NCI-H2227 treated with DMSO at 0.1 percent for 48 hours (cell line): ENCODE results near the gene RAD51.
A peak's percentile ranks its signal among the peaks of the same experiment; 100 is the strongest.
"Not testable (repeated sequence)": the region's sequence is repeated elsewhere in the genome, so short reads cannot be mapped to it uniquely, and the experiment has no call there.

Experiments
- DNase-seq: peaks from one replicate; lab custom pipeline; 2025; lab: John Stamatoyannopoulos, UW

Gene RAD51

GRCh38 chr15:40694688-40695468 lies at the start of gene RAD51:
TSS of gene RAD51 (plus strand) at chr15:40695174. CDS start at chr15:40698759, 3,585 bp downstream.
- DNase-seq: peak; percentile 80

GRCh38 chr15:40647523-40647922 lies 47.5 kb upstream of the RAD51 start:
- no peak for DNase-seq

GRCh38 chr15:40650479-40650878 lies 44.5 kb upstream of the RAD51 start:
- no peak for DNase-seq

GRCh38 chr15:40660686-40661085 lies 34.3 kb upstream of the RAD51 start:
- DNase-seq: no peak

GRCh38 chr15:40664909-40665308 lies 30.1 kb upstream of the RAD51 start:
- no peak for DNase-seq

- not testable (repeated sequence) for DNase-seq
These were observed 18.7 kb upstream of the RAD51 start for GRCh38 chr15:40676290-40676689.

- DNase-seq: not testable (repeated sequence)
These were observed 18.1 kb upstream of the RAD51 start for GRCh38 chr15:40676906-40677305.

GRCh38 chr15:40680151-40680550 lies 14.8 kb upstream of the RAD51 start:
- DNase-seq: no peak

GRCh38 chr15:40680959-40681358 lies 14.0 kb upstream of the RAD51 start:
- not testable (repeated sequence) for DNase-seq

GRCh38 chr15:40684381-40684780 lies 10.6 kb upstream of the RAD51 start:
- DNase-seq: no peak

- DNase-seq: no peak
These were observed 9.6 kb upstream of the RAD51 start for GRCh38 chr15:40685376-40685775.

GRCh38 chr15:40688932-40689799 lies 5.8 kb upstream of the RAD51 start:
- DNase-seq: no peak

- DNase-seq: no peak
These were observed 3.2 kb upstream of the RAD51 start for GRCh38 chr15:40691737-40692136.

GRCh38 chr15:40693904-40694687 lies 878 bp upstream of the RAD51 start:
- no peak for DNase-seq

GRCh38 chr15:40695469-40695890 lies 506 bp downstream of the RAD51 start:
- no peak for DNase-seq

GRCh38 chr15:40696228-40696627 lies 1.3 kb downstream of the RAD51 start:
- DNase-seq: no peak

GRCh38 chr15:40697916-40698315 lies 2.9 kb downstream of the RAD51 start:
- DNase-seq: no peak

GRCh38 chr15:40702077-40702476 lies 7.1 kb downstream of the RAD51 start:
- no peak for DNase-seq

- DNase-seq: no peak
These were observed 11.1 kb downstream of the RAD51 start for GRCh38 chr15:40706121-40706520.

- DNase-seq: no peak
These were observed 19.2 kb downstream of the RAD51 start for GRCh38 chr15:40714144-40714543.

- no peak for DNase-seq
These were observed 21.2 kb downstream of the RAD51 start for GRCh38 chr15:40716165-40716564.

- DNase-seq: no peak
These were observed 26.7 kb downstream of the RAD51 start for GRCh38 chr15:40721701-40722100.
